Endothelial cell of umbilical vein (primary cell): Measurements from ENCODE around the gene CENPU. TPM values are rescaled to one million over a fixed set of nuclear protein-coding genes. Genes with fewer than 3 reads are reported as not detected.
A peak's percentile ranks its signal among the peaks of the same experiment; 100 is the strongest.

Experiments used
- BruUV-seq: library from RNA; stranded (reverse); fragments of 400-500 nt; replicated peaks from 2 replicates; lab custom pipeline; 2021; lab: Mats Ljungman, UMichigan
- CTCF ChIA-PET: fragments of 300-600, 350-600 bp; sonication (Branson Sonifier 250); formaldehyde crosslinking; loops from one replicate; lab custom pipeline; 2021; ENCODE audit warnings: antibody characterized with exemption, inconsistent platforms; lab: Charles Lee
- POLR2A ChIA-PET: fragments of 300-600, 350-600 bp; sonication (Branson Sonifier 250); formaldehyde crosslinking; loops from one replicate; lab custom pipeline; 2021; ENCODE audit warnings: antibody characterized with exemption, inconsistent platforms; lab: Charles Lee
- DNase-seq: peaks from one replicate; pipeline ENCODE4 v3.0.0-alpha.2; 2011; ENCODE audit warnings: low read depth, low spot score
- FAIRE-seq: peaks from 2 replicates; lab custom pipeline; 2011; peaks lifted over from hg19 to GRCh38; lab: Jason Lieb, UNC
- H2AFZ ChIP-seq: 2 replicates; pipeline ENCODE4 v1.6.0; 2012; ENCODE audit warnings: low read depth, low read length, control low read depth, inconsistent platforms
- H3K27ac ChIP-seq: 2 replicates; pipeline ENCODE4 v1.5.1; 2011; ENCODE audit warnings: low read depth, mild to moderate bottlenecking, control low read depth, low read length, moderate library complexity; ENCODE audit not compliant: insufficient read depth
- H3K27me3 ChIP-seq, 2 experiments: 2 replicates each; pipeline versions ENCODE4 v1.6.0 to v1.6.1; 2011; ENCODE audit warnings: low read length in 2 of 2, mixed read lengths in 1 of 2; ENCODE audit not compliant: control insufficient read depth in 2 of 2, insufficient read depth in 2 of 2
- H3K36me3 ChIP-seq, 2 experiments: 2 replicates in 1 of 2; 3 replicates in 1 of 2; pipeline ENCODE4 v1.5.1; 2011; ENCODE audit warnings: low read length in 2 of 2, mild to moderate bottlenecking in 1 of 2, moderate library complexity in 1 of 2; ENCODE audit not compliant: control insufficient read depth in 2 of 2, insufficient read depth in 2 of 2; ENCODE audit errors: extremely low read depth in 1 of 2
- H3K4me1 ChIP-seq: 3 replicates; pipeline ENCODE4 v1.5.1; 2011; ENCODE audit warnings: mild to moderate bottlenecking, low read length; ENCODE audit not compliant: control insufficient read depth, insufficient read depth; ENCODE audit errors: extremely low read depth
- H3K4me2 ChIP-seq: 2 replicates; pipeline ENCODE4 v1.6.1; 2011; ENCODE audit warnings: low read length, control low read depth, mixed read lengths; ENCODE audit not compliant: insufficient read depth
- H3K4me3 ChIP-seq, 3 experiments: fragments of 200-600 bp in 1 of 3; sonication (generic), shearing (Covaris generic) in 1 of 3; replicated peaks in 1 of 3; 2 replicates each; pipeline ENCODE4 v1.5.1; 2011 to 2016; ENCODE audit warnings: control low read depth in 3 of 3, low read length in 3 of 3, mild to moderate bottlenecking in 2 of 3, inconsistent platforms in 1 of 3, low read depth in 1 of 3, moderate library complexity in 1 of 3; ENCODE audit not compliant: insufficient read depth in 1 of 3
- H3K79me2 ChIP-seq: 2 replicates; pipeline ENCODE4 v1.6.0; 2012; ENCODE audit warnings: low read length, inconsistent platforms; ENCODE audit not compliant: control insufficient read depth, insufficient read depth
- H3K9ac ChIP-seq: replicated peaks from 2 replicates; pipeline ENCODE3; 2011; ENCODE audit warnings: low read length, control low read depth; ENCODE audit not compliant: insufficient read depth; ENCODE audit errors: extremely low read depth
- H3K9me1 ChIP-seq: replicated peaks from 3 replicates; pipeline ENCODE4 v1.6.0; 2011; ENCODE audit warnings: mild to moderate bottlenecking, low read length; ENCODE audit not compliant: control insufficient read depth, insufficient read depth; ENCODE audit errors: extremely low read depth
- H3K9me3 ChIP-seq: replicated peaks from 2 replicates; pipeline ENCODE4 v1.5.1; 2012; ENCODE audit warnings: low read length, inconsistent platforms; ENCODE audit not compliant: control insufficient read depth, insufficient read depth
- H4K20me1 ChIP-seq: replicated peaks from 2 replicates; pipeline ENCODE3; 2011; ENCODE audit warnings: mild to moderate bottlenecking, low read length; ENCODE audit not compliant: control insufficient read depth, insufficient read depth; ENCODE audit errors: extremely low read depth
- CTCF ChIP-seq, 2 donors: IDR thresholded peaks; 1 replicate in 1 of 2; 2 replicates in 1 of 2; pipeline ENCODE4 v1.5.1; 2011; ENCODE audit warnings: low read length in 2 of 2, mild to moderate bottlenecking in 2 of 2, moderate library complexity in 2 of 2, control low read depth in 1 of 2, inconsistent platforms in 1 of 2, low read depth in 1 of 2; ENCODE audit not compliant: insufficient read depth in 1 of 2; ENCODE audit errors: extremely low read depth in 1 of 2
- EZH2 ChIP-seq: IDR thresholded peaks from 2 replicates; pipeline ENCODE4 v1.6.1; 2012; ENCODE audit warnings: borderline replicate concordance, low read depth, mild to moderate bottlenecking, moderate library complexity, low read length, inconsistent platforms; ENCODE audit not compliant: severe bottlenecking
- FOS ChIP-seq: IDR thresholded peaks from 2 replicates; pipeline ENCODE4 v1.6.1; 2011; ENCODE audit warnings: mild to moderate bottlenecking, low read length, moderate library complexity, borderline replicate concordance; ENCODE audit not compliant: insufficient read depth
- GATA2 ChIP-seq: IDR thresholded peaks from 2 replicates; pipeline ENCODE4 v1.7.0; 2011; ENCODE audit warnings: low read depth, mild to moderate bottlenecking, moderate library complexity, mixed read lengths, low read length; ENCODE audit not compliant: insufficient read length, insufficient read depth
- JUN ChIP-seq: IDR thresholded peaks from 2 replicates; pipeline ENCODE4 v1.6.1; 2011; ENCODE audit warnings: borderline replicate concordance, low read depth; ENCODE audit not compliant: insufficient read length, insufficient read depth
- MAX ChIP-seq: IDR thresholded peaks from 2 replicates; pipeline ENCODE4 v1.6.1; 2011; ENCODE audit not compliant: insufficient read depth, insufficient read length
- MYC ChIP-seq: IDR thresholded peaks from one replicate; pipeline ENCODE4 v1.6.1; 2011; ENCODE audit warnings: mild to moderate bottlenecking, low read depth, low read length
- POLR2A ChIP-seq: IDR thresholded peaks from 2 replicates; pipeline ENCODE4 v1.6.1; 2012; ENCODE audit warnings: low read depth, mild to moderate bottlenecking, control low read depth, low read length
- POLR2AphosphoS5 ChIP-seq: IDR thresholded peaks from 2 replicates; pipeline ENCODE4 v1.6.1; 2012; ENCODE audit warnings: low read depth, mild to moderate bottlenecking, control low read depth, low read length, moderate library complexity; ENCODE audit not compliant: insufficient read depth
- dilution Hi-C: fragments of 300-500 bp; cut with MboI; formaldehyde crosslinking; loops from one replicate; pipeline ENCODE4 v1.15.0; 2019; ENCODE audit warnings: low sequenced_read_pairs; ENCODE audit not compliant: extremely low pct_ligation_motif_present
- intact Hi-C: fragments of 100-400 bp; cut with micrococcal nuclease; formaldehyde crosslinking; loops from one replicate; pipeline ENCODE4 v1.10.0; 2022
- polyA plus RNA-seq, 4 experiments: library from polyadenylated mRNA; depleted of rRNA in 3 of 4; stranded (reverse) in 3 of 4; unstranded in 1 of 4; fragments of >200 nt; gene quantifications; 2 replicates each; pipeline versions ENCODE4 v1.2.1 to v1.2.3, GENCODE V29; 2011 to 2012; ENCODE audit warnings: missing spikeins in 1 of 4
- total RNA-seq: library from RNA; stranded (reverse); gene quantifications from 2 replicates; pipeline ENCODE4 v1.2.3, GENCODE V29; 2021

Gene CENPU
- total and polyA plus RNA-seq, 2 donors (not counting 3 experiments of a cell fraction or from before 2014, with no cell fraction given), result 7.0 to 37.9 TPM

- peaks cover 6% of the 10 kb centered on the region for H3K4me1 ChIP-seq
- POLR2A ChIA-PET, result interaction anchor here (1.0 kb wide), 1 partner anchor 13 kb away, joined by 3 read pairs; the partner anchor contains the start of genes CASP3 and PRIMPOL
- H3K9ac ChIP-seq, result no peak overlapping the region
- intact Hi-C loops, result no loop called here
- TF ChIP-seq EZH2 (no peak), JUN (no peak), GATA2 (no peak), CTCF (IDR thresholded peaks at IDR 0.05; ENCODE audit: extremely low read depth in 1 of 2, insufficient read depth in 1 of 2, low read depth in 1 of 2, low read length in 2 of 2) (no peak), FOS (no peak), POLR2AphosphoS5 (no peak), MYC (no peak), POLR2A (no peak), MAX (no peak)
- no peaks in the 10 kb centered on the region for H3K9me1 ChIP-seq
- CTCF ChIA-PET, result interaction anchor here (0.9 to 1.4 kb wide), 4 partner anchors 8 to 398 kb away, joined by 3 to 7 read pairs (median 5); partner anchors contain the start of genes CASP3 and PRIMPOL
- DNase-seq (no peak), FAIRE-seq (no peak)
- dilution Hi-C loops, result no loop called here
- no peaks in the 10 kb centered on the region for H3K36me3 ChIP-seq
- no peak overlapping the region for H2AFZ ChIP-seq
- no peaks in the 10 kb centered on the region for H3K9me3 ChIP-seq
- H3K4me3 ChIP-seq, result no peak overlapping the region
- peak overlapping the region; percentile 19 for H3K4me2 ChIP-seq
- no peaks in the 10 kb centered on the region for H3K79me2 ChIP-seq
- no TSS peak for BruUV-seq
- H4K20me1 ChIP-seq, result no peaks in the 10 kb centered on the region
- no peak overlapping the region for H3K27ac ChIP-seq
- no peaks in the 10 kb centered on the region for H3K27me3 ChIP-seq
These were observed 71.7 kb downstream of the CENPU start for GRCh38 chr4:184662236-184662635.
